ENCODE results near the gene TGM3. TPM values are rescaled to one million over a fixed set of nuclear protein-coding genes. Genes with fewer than 3 reads are reported as not detected.
A peak's percentile ranks its signal among the peaks of the same experiment; 100 is the strongest.

The TGM3 gene
- total RNA-seq, 2 donors from 2014 or later = not detected

- peaks cover 22% of the 10 kb centered on the region for H3K27me3 Mint-ChIP-seq
- H3K27ac Mint-ChIP-seq = no peak overlapping the region
- H3K4me1 Mint-ChIP-seq = no peaks in the 10 kb centered on the region
- DNase-seq (no peak), ATAC-seq (no peak)
- no peaks in the 10 kb centered on the region for H3K9me3 ChIP-seq (ENCODE audit: control insufficient read depth, low read length, poor library complexity, severe bottlenecking)
- peaks cover 3% of the 10 kb centered on the region for H3K36me3 Mint-ChIP-seq (ENCODE audit: low read depth)
- H3K4me3 Mint-ChIP-seq = no peak overlapping the region
Measured at GRCh38 chr20:2363587-2363986, 67.8 kb downstream of the TGM3 start.

GRCh38 chr20:2364044-2364443 is 68.2 kb downstream of the TGM3 start:
- ATAC-seq (no peak), DNase-seq (no peak)
- peaks cover 22% of the 10 kb centered on the region for H3K27me3 Mint-ChIP-seq
- H3K4me3 Mint-ChIP-seq = no peak overlapping the region
- no peaks in the 10 kb centered on the region for H3K4me1 Mint-ChIP-seq
- peaks cover 3% of the 10 kb centered on the region for H3K36me3 Mint-ChIP-seq (ENCODE audit: low read depth)
- H3K27ac Mint-ChIP-seq = no peak overlapping the region
- H3K9me3 ChIP-seq (ENCODE audit: control insufficient read depth, low read length, poor library complexity, severe bottlenecking) = no peaks in the 10 kb centered on the region

- Mint-ChIP-seq H3K4me3 (no peak overlapping the region), H3K36me3 (ENCODE audit: low read depth) (peaks cover 3% of the 10 kb centered on the region), H3K4me1 (no peaks in the 10 kb centered on the region), H3K27me3 (peaks cover 29% of the 10 kb centered on the region), H3K27ac (no peak overlapping the region)
- ATAC-seq (no peak), DNase-seq (no peak)
- H3K9me3 ChIP-seq (ENCODE audit: control insufficient read depth, low read length, poor library complexity, severe bottlenecking) = no peaks in the 10 kb centered on the region
Measured at GRCh38 chr20:2365091-2365490, 69.3 kb downstream of the TGM3 start.

GRCh38 chr20:2365666-2366065 is 69.9 kb downstream of the TGM3 start:
- peaks cover 5% of the 10 kb centered on the region for H3K36me3 Mint-ChIP-seq (ENCODE audit: low read depth)
- no peak overlapping the region for H3K4me3 Mint-ChIP-seq
- H3K27me3 Mint-ChIP-seq = peaks cover 35% of the 10 kb centered on the region
- H3K27ac Mint-ChIP-seq = no peak overlapping the region
- H3K9me3 ChIP-seq (ENCODE audit: control insufficient read depth, low read length, poor library complexity, severe bottlenecking) = no peaks in the 10 kb centered on the region
- ATAC-seq (no peak), DNase-seq (no peak)
- no peaks in the 10 kb centered on the region for H3K4me1 Mint-ChIP-seq

- DNase-seq (no peak), ATAC-seq (no peak)
- no peak overlapping the region for H3K4me3 Mint-ChIP-seq
- H3K27me3 Mint-ChIP-seq = peaks cover 57% of the 10 kb centered on the region
- H3K27ac Mint-ChIP-seq = no peak overlapping the region
- H3K4me1 Mint-ChIP-seq = no peaks in the 10 kb centered on the region
- H3K9me3 ChIP-seq (ENCODE audit: control insufficient read depth, low read length, poor library complexity, severe bottlenecking) = no peaks in the 10 kb centered on the region
- peaks cover 8% of the 10 kb centered on the region for H3K36me3 Mint-ChIP-seq (ENCODE audit: low read depth)
Measured at GRCh38 chr20:2368621-2369020, 72.8 kb downstream of the TGM3 start.

- Mint-ChIP-seq H3K36me3 (ENCODE audit: low read depth) (peaks cover 10% of the 10 kb centered on the region), H3K27me3 (peaks cover 47% of the 10 kb centered on the region), H3K4me3 (no peak overlapping the region), H3K4me1 (peaks cover 2% of the 10 kb centered on the region), H3K27ac (peak overlapping the region; percentile 27)
- DNase-seq = no peak
- no peak for ATAC-seq
- H3K9me3 ChIP-seq (ENCODE audit: control insufficient read depth, low read length, poor library complexity, severe bottlenecking) = no peaks in the 10 kb centered on the region
Measured at GRCh38 chr20:2373098-2373497, 77.3 kb downstream of the TGM3 start.

- H3K4me1 Mint-ChIP-seq = peaks cover 9% of the 10 kb centered on the region
- H3K27me3 Mint-ChIP-seq = peaks cover 46% of the 10 kb centered on the region
Measured at GRCh38 chr20:2374346-2375125, 78.7 kb downstream of the TGM3 start.

GRCh38 chr20:2378893-2379292 is 83.1 kb downstream of the TGM3 start:
- H3K9me3 ChIP-seq (ENCODE audit: control insufficient read depth, low read length, poor library complexity, severe bottlenecking) = no peaks in the 10 kb centered on the region
- peak overlapping the region; percentile 27 for H3K27ac Mint-ChIP-seq
- H3K4me1 Mint-ChIP-seq = peaks cover 19% of the 10 kb centered on the region
- peaks cover 5% of the 10 kb centered on the region for H3K27me3 Mint-ChIP-seq
- DNase-seq = no peak
- peak overlapping the region; percentile 84 for H3K4me3 Mint-ChIP-seq
- no peak for ATAC-seq
- peaks cover 3% of the 10 kb centered on the region for H3K36me3 Mint-ChIP-seq (ENCODE audit: low read depth)

More at GRCh38 chr20:2374346-2375125, 78.7 kb downstream of the TGM3 start:
- Mint-ChIP-seq H3K27ac (no peak overlapping the region), H3K4me3 (no peak overlapping the region), H3K36me3 (ENCODE audit: low read depth) (peaks cover 10% of the 10 kb centered on the region)
- H3K9me3 ChIP-seq (ENCODE audit: control insufficient read depth, low read length, poor library complexity, severe bottlenecking) = no peaks in the 10 kb centered on the region
- DNase-seq = no peak
- ATAC-seq = no peak

GRCh38 chr20:2379511-2380229 is 83.9 kb downstream of the TGM3 start:
- H3K4me1 Mint-ChIP-seq = peaks cover 24% of the 10 kb centered on the region
- peak; percentile 94 for ATAC-seq
- no peaks in the 10 kb centered on the region for H3K36me3 Mint-ChIP-seq (ENCODE audit: low read depth)
- H3K4me3 Mint-ChIP-seq = peak overlapping the region; percentile 84
- peak in 1 of 3 donors; percentile 9 for DNase-seq
- H3K27ac Mint-ChIP-seq = no peak overlapping the region
- H3K9me3 ChIP-seq (ENCODE audit: control insufficient read depth, low read length, poor library complexity, severe bottlenecking) = no peaks in the 10 kb centered on the region
- H3K27me3 Mint-ChIP-seq = no peaks in the 10 kb centered on the region

- peaks cover 24% of the 10 kb centered on the region for H3K4me1 Mint-ChIP-seq
- H3K4me3 Mint-ChIP-seq = peak within 1 kb of the TSS; percentile 84
- no peaks in the 10 kb centered on the region for H3K27me3 Mint-ChIP-seq
- DNase-seq = no peak
- no peak for ATAC-seq
- no peaks in the 10 kb centered on the region for H3K9me3 ChIP-seq (ENCODE audit: control insufficient read depth, low read length, poor library complexity, severe bottlenecking)
- H3K36me3 Mint-ChIP-seq (ENCODE audit: low read depth) = no peaks in the 10 kb centered on the region
- no peak within 1 kb of the TSS for H3K27ac Mint-ChIP-seq
Measured at GRCh38 chr20:2380601-2381000, 84.8 kb downstream of the TGM3 start, which contains the start of gene TGM6. TGM6 (plus strand) TSS chr20:2380901; CDS start chr20:2380969, 68 bp downstream.

GRCh38 chr20:2381303-2381702 is 85.5 kb downstream of the TGM3 start:
- DNase-seq (no peak), ATAC-seq (no peak)
- H3K9me3 ChIP-seq (ENCODE audit: control insufficient read depth, low read length, poor library complexity, severe bottlenecking) = no peaks in the 10 kb centered on the region
- no peaks in the 10 kb centered on the region for H3K27me3 Mint-ChIP-seq
- H3K27ac Mint-ChIP-seq = no peak overlapping the region
- no peak overlapping the region for H3K4me3 Mint-ChIP-seq
- H3K36me3 Mint-ChIP-seq (ENCODE audit: low read depth) = no peaks in the 10 kb centered on the region
- peaks cover 24% of the 10 kb centered on the region for H3K4me1 Mint-ChIP-seq

GRCh38 chr20:2382833-2383232 is 87.0 kb downstream of the TGM3 start:
- Mint-ChIP-seq H3K27me3 (no peaks in the 10 kb centered on the region), H3K27ac (no peak overlapping the region), H3K4me3 (no peak overlapping the region), H3K4me1 (peaks cover 26% of the 10 kb centered on the region), H3K36me3 (ENCODE audit: low read depth) (no peaks in the 10 kb centered on the region)
- H3K9me3 ChIP-seq (ENCODE audit: control insufficient read depth, low read length, poor library complexity, severe bottlenecking) = no peaks in the 10 kb centered on the region
- ATAC-seq (no peak), DNase-seq (no peak)

- Mint-ChIP-seq H3K4me1 (peaks cover 14% of the 10 kb centered on the region), H3K36me3 (ENCODE audit: low read depth) (no peaks in the 10 kb centered on the region), H3K27me3 (no peaks in the 10 kb centered on the region), H3K4me3 (no peak overlapping the region), H3K27ac (peak overlapping the region; percentile 9)
- no peak for ATAC-seq
- H3K9me3 ChIP-seq (ENCODE audit: control insufficient read depth, low read length, poor library complexity, severe bottlenecking) = no peaks in the 10 kb centered on the region
- no peak for DNase-seq
Measured at GRCh38 chr20:2385026-2385425, 89.2 kb downstream of the TGM3 start.
